IPS-18c (cell line): Measurements from ENCODE around the gene WNT6.

Source experiments
- H3K4me3 ChIP-seq: 2 replicates; pipeline ENCODE4 v1.7.0; 2013; ENCODE audit warnings: low read depth, mild to moderate bottlenecking, low read length, moderate library complexity; ENCODE audit not compliant: insufficient read depth
- H3K9me3 ChIP-seq: one replicate; pipeline ENCODE4 v1.6.1; 2013; ENCODE audit warnings: mild to moderate bottlenecking, low read length, moderate library complexity; ENCODE audit not compliant: control insufficient read depth, insufficient read depth

WNT6 gene

DNA sequence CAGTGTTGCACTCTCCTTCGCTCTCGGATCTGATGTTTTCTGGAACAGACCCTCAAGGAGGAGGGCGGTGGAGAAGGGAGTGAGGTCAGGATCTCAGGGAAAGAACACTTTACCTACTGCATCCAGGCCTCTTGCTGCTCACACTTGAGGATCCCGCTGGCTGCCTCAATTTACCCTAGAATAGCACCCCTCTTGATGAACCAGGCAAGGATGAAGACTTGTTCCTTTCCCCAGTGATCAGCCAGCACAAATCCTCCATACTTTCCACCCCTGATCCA, 35.2 kb downstream of the WNT6 start:
- Histone ChIP-seq H3K9me3 (no peaks in the 10 kb centered on the region), H3K4me3 (peak overlapping the region; percentile 20; the same call in 1 of the 2 replicates)

- H3K9me3 ChIP-seq, result no peaks in the 10 kb centered on the region
- H3K4me3 ChIP-seq, result peak overlapping the region; percentile 4; the same call in 1 of the 2 replicates
Observed at GRCh38 chr2:218895326-218895725, 35.7 kb downstream of the WNT6 start.

DNA sequence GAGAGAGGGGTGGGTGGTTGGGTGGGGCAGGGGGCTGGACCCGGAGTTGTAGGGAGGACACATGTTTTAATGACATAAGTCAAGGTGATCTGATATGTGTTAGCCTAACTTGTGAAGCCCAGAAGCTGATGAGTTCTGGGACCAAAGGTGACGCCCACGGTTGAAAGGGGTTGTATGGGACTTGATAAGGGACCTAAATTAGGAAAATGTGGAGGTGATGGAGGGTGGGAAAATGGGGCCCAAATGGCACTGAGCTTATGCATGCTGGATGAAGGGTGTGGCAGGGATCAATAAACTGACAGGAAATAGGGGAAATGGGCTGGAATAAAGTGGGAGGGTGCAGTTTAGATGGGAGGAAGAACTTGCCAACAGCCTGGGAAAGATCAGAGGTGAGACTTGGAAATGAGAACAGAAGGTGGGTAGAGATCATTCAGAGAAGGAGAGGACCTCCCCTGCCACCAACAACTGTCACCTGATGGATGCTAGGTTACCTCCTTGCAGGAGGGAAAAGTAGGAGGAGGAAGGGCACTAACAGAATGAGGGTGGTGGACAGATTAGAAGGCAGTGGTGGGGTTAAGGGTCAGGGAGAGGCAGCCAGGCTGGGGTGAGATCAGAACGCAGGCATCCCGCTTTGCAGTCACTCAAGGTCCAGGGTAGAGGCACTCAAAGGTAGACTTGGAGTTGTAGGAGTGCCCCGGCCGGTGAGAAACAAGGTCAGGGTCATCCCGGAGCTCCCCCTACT, 36.3 kb downstream of the WNT6 start:
- Histone ChIP-seq H3K4me3 (peak overlapping the region; percentile 4; the same call in 1 of the 2 replicates), H3K9me3 (no peaks in the 10 kb centered on the region)

GRCh38 chr2:218896501-218897393, 37.1 kb downstream of the WNT6 start:
- no peaks in the 10 kb centered on the region for H3K9me3 ChIP-seq
- peak overlapping the region; percentile 36 for H3K4me3 ChIP-seq

- peak overlapping the region; percentile 36 for H3K4me3 ChIP-seq
- H3K9me3 ChIP-seq, result no peaks in the 10 kb centered on the region
Observed at GRCh38 chr2:218897394-218898108, 37.9 kb downstream of the WNT6 start.

- H3K4me3 ChIP-seq, result no peak overlapping the region; the same call in 1 of the 2 replicates
- no peaks in the 10 kb centered on the region for H3K9me3 ChIP-seq
Observed at GRCh38 chr2:218898109-218898878, 38.7 kb downstream of the WNT6 start.

- H3K4me3 ChIP-seq, result no peak overlapping the region
- no peaks in the 10 kb centered on the region for H3K9me3 ChIP-seq
Observed at GRCh38 chr2:218899147-218899546, 39.5 kb downstream of the WNT6 start.

DNA sequence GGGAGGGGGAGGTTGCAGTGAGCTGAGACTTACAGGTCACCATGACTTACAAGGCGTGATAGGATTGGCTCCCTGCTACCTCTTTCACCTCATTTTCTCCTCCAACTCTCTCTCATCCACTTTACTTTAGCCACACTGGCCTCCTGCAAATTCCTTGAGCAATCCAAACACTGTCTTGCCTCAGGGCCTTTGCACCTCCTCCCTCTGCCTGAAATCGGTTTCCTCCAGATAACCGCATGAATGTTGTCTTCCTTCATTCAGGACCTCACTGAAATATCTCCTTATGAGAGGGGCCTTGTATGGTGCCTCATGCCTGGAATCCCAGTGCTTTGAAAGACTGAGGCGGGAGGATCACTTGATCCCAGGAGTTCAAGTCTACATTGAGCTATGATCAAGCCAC, 42.8 kb downstream of the WNT6 start:
- H3K4me3 ChIP-seq, result no peak overlapping the region
- no peaks in the 10 kb centered on the region for H3K9me3 ChIP-seq

DNA sequence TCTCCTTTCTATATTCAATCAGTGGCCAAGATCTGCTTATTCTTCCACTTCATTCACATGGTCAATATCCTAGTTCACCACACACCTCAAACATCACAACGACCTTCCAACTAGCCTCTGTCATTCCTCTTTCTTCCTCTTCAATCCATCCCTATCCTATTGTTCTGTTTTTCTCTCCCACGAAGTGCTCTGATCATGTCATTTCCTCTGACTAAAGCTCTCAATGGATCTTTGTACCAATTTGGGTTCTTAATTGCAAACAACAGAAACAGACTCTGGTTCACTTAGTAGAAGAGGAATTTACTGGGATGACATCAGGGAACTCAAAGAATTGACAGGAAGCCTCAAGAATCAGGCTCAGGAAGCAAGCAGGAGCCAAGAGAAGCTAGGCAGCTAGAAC, 44.6 kb downstream of the WNT6 start:
- H3K9me3 ChIP-seq, result no peaks in the 10 kb centered on the region

DNA sequence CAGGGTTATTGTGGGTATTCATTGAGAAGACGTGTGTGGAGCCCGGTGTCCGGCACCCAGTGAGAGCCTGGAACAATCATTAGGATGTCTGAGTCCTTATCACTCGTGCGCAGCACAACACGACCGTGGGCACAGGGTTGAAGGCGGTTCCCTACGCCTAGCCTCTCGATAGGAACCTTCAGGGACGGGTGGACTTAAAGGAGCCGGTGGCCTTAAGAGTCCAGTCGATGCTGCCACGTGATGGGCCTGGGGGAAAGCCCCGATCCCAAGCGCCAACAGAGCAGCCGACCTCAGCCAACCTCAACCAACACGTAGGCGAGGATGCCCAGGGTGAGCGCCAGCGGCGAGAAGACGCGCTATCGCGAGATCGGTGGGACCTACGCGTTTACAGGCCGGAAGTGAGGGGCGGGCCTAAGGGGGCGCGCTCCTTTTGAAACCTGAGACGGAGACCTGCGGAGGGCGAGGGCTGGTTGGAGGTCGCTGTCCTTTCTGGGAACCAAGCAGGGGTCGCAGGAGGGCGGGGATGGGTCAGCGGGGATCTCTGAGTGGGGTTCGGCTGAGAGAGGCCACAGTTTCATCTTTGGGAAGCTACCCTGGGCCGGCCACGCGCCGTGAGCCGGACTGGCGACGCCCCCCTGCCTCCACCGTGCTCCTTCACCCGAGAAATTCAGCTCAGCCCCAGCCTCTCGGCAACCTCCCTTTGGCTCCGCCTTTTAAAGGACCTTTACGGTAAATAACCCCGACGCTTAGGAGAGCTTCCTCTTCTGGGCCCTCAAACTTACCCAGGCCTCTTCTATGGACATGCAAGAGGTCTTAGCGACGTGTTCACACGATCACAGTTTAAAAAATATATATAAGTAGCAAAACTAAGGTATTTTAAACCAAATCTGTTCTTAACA, 49.4 kb downstream of the WNT6 start:
- peak overlapping the region; percentile 71 for H3K4me3 ChIP-seq
- peaks cover 2% of the 10 kb centered on the region for H3K9me3 ChIP-seq

More for the DNA sequence above, 44.6 kb downstream of the WNT6 start:
- H3K4me3 ChIP-seq, result no peak overlapping the region

- peaks cover 2% of the 10 kb centered on the region for H3K9me3 ChIP-seq
- no peak overlapping the region for H3K4me3 ChIP-seq
Observed at GRCh38 chr2:218910741-218911140, 51.1 kb downstream of the WNT6 start.

- no peak overlapping the region for H3K4me3 ChIP-seq
- peaks cover 8% of the 10 kb centered on the region for H3K9me3 ChIP-seq
Observed at GRCh38 chr2:218920504-218920903, 60.9 kb downstream of the WNT6 start.
